GM12891 (cell line): ENCODE results near the gene RGS9BP.

Source experiments
- PAX5 ChIP-seq: IDR thresholded peaks from 2 replicates; pipeline ENCODE4 v1.6.1; 2011; ENCODE audit warnings: low read length, moderate library complexity, mild to moderate bottlenecking; ENCODE audit not compliant: insufficient read depth, severe bottlenecking
- POLR2A ChIP-seq: IDR thresholded peaks from 2 replicates; pipeline ENCODE4 v1.6.1; 2011; ENCODE audit warnings: low read depth, low read length, control low read depth
- POLR2AphosphoS5 ChIP-seq: IDR thresholded peaks from 2 replicates; pipeline ENCODE4 v1.6.1; 2011; ENCODE audit warnings: low read depth, low read length, control low read depth
- SPI1 ChIP-seq: IDR thresholded peaks from 2 replicates; pipeline ENCODE4 v1.6.1; 2011; ENCODE audit warnings: low read depth, low read length, control low read depth
- TAF1 ChIP-seq: IDR thresholded peaks from 2 replicates; pipeline ENCODE4 v1.6.1; 2011; ENCODE audit warnings: low read depth, low read length, control low read depth

DNA sequence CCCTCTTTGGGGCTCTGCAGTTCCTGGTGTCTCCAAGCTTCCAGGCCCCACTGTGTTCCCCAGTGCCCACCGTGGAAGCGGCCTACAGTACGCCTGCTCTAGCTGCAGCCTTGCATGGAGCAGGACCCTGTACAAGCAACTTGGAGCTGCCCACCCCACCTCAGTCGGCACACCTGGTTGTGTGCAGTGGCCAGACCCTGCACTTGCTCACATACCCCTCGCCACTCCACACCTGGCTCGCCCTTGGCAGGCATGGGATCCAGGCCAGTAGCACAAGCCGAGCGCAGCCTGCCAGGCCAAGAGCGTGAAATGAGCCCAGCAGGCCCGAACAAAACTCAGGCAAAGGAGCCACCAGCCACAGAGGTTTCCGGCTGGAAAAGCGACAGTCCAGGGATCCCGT, 37.0 kb upstream of the RGS9BP start:
- no peak for TF ChIP-seq POLR2AphosphoS5
- no peak for TF ChIP-seq POLR2A
- no peak for TF ChIP-seq TAF1
- TF ChIP-seq SPI1, result no peak
- TF ChIP-seq PAX5, result no peak
